ENCODE results near the gene ARHGAP15.

ARHGAP15 gene

DNA sequence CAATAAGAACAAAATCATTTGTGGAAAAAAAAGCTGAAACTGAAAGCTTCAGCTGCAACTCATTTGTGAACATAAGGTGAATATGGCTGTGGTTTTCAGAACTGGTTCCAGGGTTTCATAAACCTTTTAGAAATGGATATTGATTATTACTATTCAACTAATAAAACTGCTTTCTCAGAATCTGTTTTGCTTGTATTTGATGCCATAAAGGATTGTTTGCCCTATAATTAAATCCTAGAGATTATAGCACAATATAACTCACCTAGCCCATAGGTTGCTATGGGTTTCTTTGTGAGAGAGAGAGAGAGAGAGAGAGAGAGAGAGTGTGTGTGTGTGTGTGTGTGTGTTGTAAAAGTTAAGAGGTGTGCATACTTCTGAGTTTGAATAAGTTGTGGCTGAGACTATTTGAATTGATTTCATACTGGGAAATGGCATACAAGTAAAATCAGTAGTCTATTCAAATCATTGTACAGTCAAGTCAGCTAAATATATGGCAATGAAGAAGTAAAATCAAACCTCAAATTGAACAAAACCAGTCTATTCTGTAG, 339.2 kb downstream of the ARHGAP15 start:
- H3K27ac ChIP-seq, result no peak overlapping the region
- no peak overlapping the region for H3K4me3 ChIP-seq (ENCODE audit: low read depth, low read length)
- DNase-seq, result no peak
- TF ChIP-seq, protein P1, sequence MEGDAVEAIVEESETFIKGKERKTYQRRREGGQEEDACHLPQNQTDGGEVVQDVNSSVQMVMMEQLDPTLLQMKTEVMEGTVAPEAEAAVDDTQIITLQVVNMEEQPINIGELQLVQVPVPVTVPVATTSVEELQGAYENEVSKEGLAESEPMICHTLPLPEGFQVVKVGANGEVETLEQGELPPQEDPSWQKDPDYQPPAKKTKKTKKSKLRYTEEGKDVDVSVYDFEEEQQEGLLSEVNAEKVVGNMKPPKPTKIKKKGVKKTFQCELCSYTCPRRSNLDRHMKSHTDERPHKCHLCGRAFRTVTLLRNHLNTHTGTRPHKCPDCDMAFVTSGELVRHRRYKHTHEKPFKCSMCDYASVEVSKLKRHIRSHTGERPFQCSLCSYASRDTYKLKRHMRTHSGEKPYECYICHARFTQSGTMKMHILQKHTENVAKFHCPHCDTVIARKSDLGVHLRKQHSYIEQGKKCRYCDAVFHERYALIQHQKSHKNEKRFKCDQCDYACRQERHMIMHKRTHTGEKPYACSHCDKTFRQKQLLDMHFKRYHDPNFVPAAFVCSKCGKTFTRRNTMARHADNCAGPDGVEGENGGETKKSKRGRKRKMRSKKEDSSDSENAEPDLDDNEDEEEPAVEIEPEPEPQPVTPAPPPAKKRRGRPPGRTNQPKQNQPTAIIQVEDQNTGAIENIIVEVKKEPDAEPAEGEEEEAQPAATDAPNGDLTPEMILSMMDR (IDR thresholded peaks at IDR 0.05; ENCODE audit: low read depth, low read length), result no peak
- no peaks in the 10 kb centered on the region for H3K27me3 ChIP-seq (ENCODE audit: insufficient read depth, low read depth, severe bottlenecking)
- no peaks in the 10 kb centered on the region for H3K9me3 ChIP-seq (ENCODE audit: severe bottlenecking)
- H3K36me3 ChIP-seq, result no peaks in the 10 kb centered on the region

DNA sequence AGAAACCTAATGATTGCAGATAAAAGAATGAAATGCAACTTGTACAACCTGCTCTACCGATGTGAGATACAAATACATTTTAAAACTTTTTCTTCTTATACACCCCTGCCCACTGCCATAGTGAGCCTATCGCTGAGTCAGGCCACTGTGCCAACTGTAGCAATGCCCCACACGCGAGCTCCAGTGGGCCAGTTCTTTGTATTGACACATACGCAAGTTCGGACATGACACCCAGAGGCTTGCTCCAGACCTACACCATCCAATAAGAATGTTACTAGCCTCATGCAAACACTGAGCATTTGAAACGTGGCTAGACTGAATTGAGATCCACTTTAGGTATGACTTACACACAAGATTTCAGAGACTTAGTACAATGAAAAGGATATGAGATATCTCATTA, 340.1 kb downstream of the ARHGAP15 start:
- no peak overlapping the region for H3K27ac ChIP-seq
- no peaks in the 10 kb centered on the region for H3K36me3 ChIP-seq
- H3K9me3 ChIP-seq (ENCODE audit: severe bottlenecking), result no peaks in the 10 kb centered on the region
- no peaks in the 10 kb centered on the region for H3K27me3 ChIP-seq (ENCODE audit: insufficient read depth, low read depth, severe bottlenecking)
- no peak for DNase-seq
- no peak overlapping the region for H3K4me3 ChIP-seq (ENCODE audit: low read depth, low read length)
- TF ChIP-seq, protein P1 (IDR thresholded peaks at IDR 0.05; ENCODE audit: low read depth, low read length), result no peak

GRCh38 chr2:143471550-143471949, 342.3 kb downstream of the ARHGAP15 start:
- Histone ChIP-seq H3K9me3 (ENCODE audit: severe bottlenecking) (no peaks in the 10 kb centered on the region), H3K27ac (no peak overlapping the region), H3K36me3 (no peaks in the 10 kb centered on the region), H3K4me3 (ENCODE audit: low read depth, low read length) (no peak overlapping the region), H3K27me3 (ENCODE audit: insufficient read depth, low read depth, severe bottlenecking) (no peaks in the 10 kb centered on the region)
- DNase-seq, result no peak
- TF ChIP-seq, protein P1 (IDR thresholded peaks at IDR 0.05; ENCODE audit: low read depth, low read length), result no peak

DNA sequence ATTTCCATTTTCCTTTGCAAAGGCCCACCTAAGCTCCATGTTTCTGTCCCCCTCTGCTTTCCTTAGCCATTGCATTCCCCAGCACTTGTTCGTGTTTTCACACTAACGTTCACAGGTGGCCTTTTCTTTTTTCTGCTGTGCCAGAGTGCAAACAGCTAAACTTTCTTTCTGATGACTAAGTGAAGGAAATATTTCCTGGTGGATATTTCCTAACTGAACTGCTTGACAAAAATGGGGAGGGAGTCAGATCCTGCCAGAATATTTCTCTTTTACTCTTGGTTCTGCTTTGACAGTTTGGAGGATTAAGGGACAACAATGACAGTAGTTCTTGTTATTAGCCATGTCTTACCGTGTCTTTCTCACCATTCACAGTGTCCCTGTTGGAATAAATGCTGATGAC, 344.0 kb downstream of the ARHGAP15 start:
- Histone ChIP-seq H3K36me3 (no peaks in the 10 kb centered on the region), H3K27me3 (ENCODE audit: insufficient read depth, low read depth, severe bottlenecking) (no peaks in the 10 kb centered on the region), H3K27ac (no peak overlapping the region), H3K4me3 (ENCODE audit: low read depth, low read length) (no peak overlapping the region), H3K9me3 (ENCODE audit: severe bottlenecking) (no peaks in the 10 kb centered on the region)
- TF ChIP-seq, protein P1 (IDR thresholded peaks at IDR 0.05; ENCODE audit: low read depth, low read length), result no peak
- no peak for DNase-seq

GRCh38 chr2:143473820-143474219, 344.6 kb downstream of the ARHGAP15 start:
- no peak overlapping the region for H3K27ac ChIP-seq
- H3K9me3 ChIP-seq (ENCODE audit: severe bottlenecking), result no peaks in the 10 kb centered on the region
- TF ChIP-seq, protein P1 (IDR thresholded peaks at IDR 0.05; ENCODE audit: low read depth, low read length), result no peak
- H3K36me3 ChIP-seq, result no peaks in the 10 kb centered on the region
- H3K4me3 ChIP-seq (ENCODE audit: low read depth, low read length), result no peak overlapping the region
- no peak for DNase-seq
- no peaks in the 10 kb centered on the region for H3K27me3 ChIP-seq (ENCODE audit: insufficient read depth, low read depth, severe bottlenecking)

DNA sequence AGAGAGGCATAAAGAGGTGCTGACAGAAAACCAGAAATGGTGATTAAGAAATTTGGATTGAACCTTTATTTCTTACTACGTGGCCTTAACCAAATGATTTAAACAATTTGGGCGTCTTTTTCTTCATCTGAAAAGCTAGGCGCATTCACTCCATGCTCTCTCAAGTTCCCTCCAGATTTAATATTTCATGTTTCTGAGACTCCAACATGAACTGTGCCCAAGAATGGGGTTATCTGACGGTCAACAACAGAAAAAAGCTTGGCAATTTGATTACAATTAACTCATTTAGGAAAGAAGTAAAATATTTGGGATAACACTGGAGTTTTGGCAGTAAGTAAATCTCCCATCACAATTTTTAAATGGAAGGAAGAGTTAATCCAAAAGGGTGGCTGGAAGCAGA, 345.4 kb downstream of the ARHGAP15 start:
- no peaks in the 10 kb centered on the region for H3K9me3 ChIP-seq (ENCODE audit: severe bottlenecking)
- no peaks in the 10 kb centered on the region for H3K36me3 ChIP-seq
- TF ChIP-seq, protein P1 (IDR thresholded peaks at IDR 0.05; ENCODE audit: low read depth, low read length), result no peak
- no peak for DNase-seq
- no peaks in the 10 kb centered on the region for H3K27me3 ChIP-seq (ENCODE audit: insufficient read depth, low read depth, severe bottlenecking)
- no peak overlapping the region for H3K4me3 ChIP-seq (ENCODE audit: low read depth, low read length)
- no peak overlapping the region for H3K27ac ChIP-seq
